ENCODE data around the gene PIAS1. TPM values are rescaled to one million over a fixed set of nuclear protein-coding genes. Genes with fewer than 3 reads are reported as not detected.

Gene PIAS1
- total and polyA plus RNA-seq, 9 of the 15 experiments (the other 6 are each of a cell fraction or from before 2014, with no cell fraction given), result 18.0 to 59.1 (median 28.5) TPM

- TF ChIP-seq CHD7 (IDR thresholded peaks at IDR 0.05; ENCODE audit: low read depth, low read length), result no peak
- TF ChIP-seq ZNF174 (CRISPR knock-in tag; IDR thresholded peaks at IDR 0.05), result no peak
- no peak for TF ChIP-seq ESRRB (CRISPR knock-in tag; IDR thresholded peaks at IDR 0.05; ENCODE audit: borderline replicate concordance)
- TF ChIP-seq XRCC5 (IDR thresholded peaks at IDR 0.05; ENCODE audit: low read depth, low read length), result no peak
- no peak for TF ChIP-seq TGIF2 (CRISPR knock-in tag; IDR thresholded peaks at IDR 0.05)
- no peak for TF ChIP-seq TAL1 (IDR thresholded peaks at IDR 0.05)
- no peak for TF ChIP-seq MIER1 (IDR thresholded peaks at IDR 0.05; ENCODE audit: low read depth)
- no peak for TF ChIP-seq ZKSCAN1 (IDR thresholded peaks at IDR 0.05; ENCODE audit: low read depth, low read length)
- TF ChIP-seq SIX5 (IDR thresholded peaks at IDR 0.05; ENCODE audit: borderline replicate concordance in 1 of 2, insufficient read depth in 1 of 2, low read depth in 1 of 2, low read length in 2 of 2), result no peak
- TF ChIP-seq TEAD2 (tag; IDR thresholded peaks at IDR 0.05), result no peak
- TF ChIP-seq TCF7L2 (IDR thresholded peaks at IDR 0.05; ENCODE audit: low read depth, low read length), result no peak
- no peak for TF ChIP-seq THAP7 (CRISPR knock-in tag; IDR thresholded peaks at IDR 0.05)
- TF ChIP-seq NCOA2 (IDR thresholded peaks at IDR 0.05; ENCODE audit: partially characterized antibody in 2 of 2), result no peak
- no peak for TF ChIP-seq CHD2 (IDR thresholded peaks at IDR 0.05; ENCODE audit: low read depth, low read length)
Observed at GRCh38 chr15:68075764-68076385, 21.8 kb downstream of the PIAS1 start (continued).

Measured in K562 (cell line).